GM23338 (cell line): ENCODE results near the gene TPP2. TPM values are rescaled to one million over a fixed set of nuclear protein-coding genes. Genes with fewer than 3 reads are reported as not detected.

ENCODE experiments used
- ATAC-seq: fragments of 200-7000 bp; cut with Tn5 transposase; 3 replicates; pipeline ENCODE4 v1.9.1; 2020
- DNase-seq: peaks from one replicate; pipeline ENCODE4 v3.0.0-alpha.2; 2015; ENCODE audit warnings: low spot score
- H2AFZ ChIP-seq: fragments of 200-600 bp; sonication (generic); 2 replicates; pipeline ENCODE4 v1.8.0; 2016; ENCODE audit warnings: antibody characterized with exemption, mild to moderate bottlenecking, moderate library complexity
- H3F3A ChIP-seq: fragments of 200-600 bp; sonication (generic); replicated peaks from 2 replicates; pipeline ENCODE4 v1.8.0; 2017; ENCODE audit warnings: antibody characterized with exemption, mixed run types, low read depth
- H3K27ac ChIP-seq: fragments of 200-600 bp; sonication (generic); 2 replicates; pipeline ENCODE4 v1.6.1; 2016; ENCODE audit warnings: low read depth
- H3K27me3 ChIP-seq: fragments of 200-600 bp; sonication (generic); 2 replicates; pipeline ENCODE4 v1.8.0; 2016; ENCODE audit warnings: mild to moderate bottlenecking, mixed run types, moderate library complexity; ENCODE audit not compliant: insufficient read depth
- H3K36me3 ChIP-seq: fragments of 200-600 bp; sonication (generic); 2 replicates; pipeline ENCODE4 v1.8.0; 2016; ENCODE audit warnings: mild to moderate bottlenecking; ENCODE audit not compliant: insufficient read depth
- H3K4me1 ChIP-seq: fragments of 200-600 bp; sonication (generic); 2 replicates; pipeline ENCODE4 v1.8.0; 2016; ENCODE audit warnings: mild to moderate bottlenecking, moderate library complexity; ENCODE audit not compliant: insufficient read depth
- H3K4me2 ChIP-seq: fragments of 200-600 bp; sonication (generic); 2 replicates; pipeline ENCODE4 v1.7.1; 2017; ENCODE audit warnings: mixed run types
- H3K4me3 ChIP-seq: fragments of 200-600 bp; sonication (generic); 2 replicates; pipeline ENCODE4 v1.6.1; 2016; ENCODE audit warnings: mixed run types
- H3K79me2 ChIP-seq: fragments of 200-600 bp; sonication (generic); replicated peaks from 2 replicates; pipeline ENCODE4 v1.8.0; 2017; ENCODE audit warnings: mild to moderate bottlenecking; ENCODE audit not compliant: insufficient read depth
- H3K9me2 ChIP-seq: fragments of 200-600 bp; sonication (generic); 2 replicates; pipeline ENCODE4 v1.8.0; 2017; ENCODE audit not compliant: insufficient read depth
- H4K20me1 ChIP-seq: fragments of 200-600 bp; sonication (generic); replicated peaks from 2 replicates; pipeline ENCODE4 v1.8.0; 2017; ENCODE audit warnings: mild to moderate bottlenecking; ENCODE audit not compliant: insufficient read depth
- H3K27ac Mint-ChIP-seq: 2 replicates; pipeline ENCODE4 v1.8.0; 2020; ENCODE audit warnings: inconsistent platforms, mild to moderate bottlenecking, moderate library complexity, mixed read lengths
- H3K27me3 Mint-ChIP-seq: 3 replicates; pipeline ENCODE4 v1.8.0; 2022; ENCODE audit warnings: low read depth, mild to moderate bottlenecking, moderate library complexity, mixed read lengths, inconsistent platforms; ENCODE audit not compliant: insufficient read depth, poor library complexity
- H3K36me3 Mint-ChIP-seq: 3 replicates; pipeline ENCODE4 v1.8.0; 2021; ENCODE audit warnings: low read depth, mild to moderate bottlenecking, inconsistent platforms, moderate library complexity, mixed read lengths
- H3K4me1 Mint-ChIP-seq: 3 replicates; pipeline ENCODE4 v1.8.0; 2020; ENCODE audit warnings: mild to moderate bottlenecking, inconsistent platforms, mixed read lengths
- H3K4me3 Mint-ChIP-seq: 3 replicates; pipeline ENCODE4 v1.8.0; 2021; ENCODE audit warnings: moderate library complexity, mild to moderate bottlenecking, inconsistent platforms, mixed read lengths
- H3K9me3 Mint-ChIP-seq: 3 replicates; pipeline ENCODE4 v1.8.0; 2020; ENCODE audit warnings: moderate library complexity, mild to moderate bottlenecking, inconsistent platforms, mixed read lengths
- CREB1 ChIP-seq: fragments of 250-450 bp; sonication (Bioruptor Pico); IDR thresholded peaks from 2 replicates; pipeline ENCODE4 v1.5.0; 2020; ENCODE audit warnings: low read depth, mild to moderate bottlenecking, moderate library complexity
- CTCF ChIP-seq, 2 experiments: fragments of 200-600 bp in 1 of 2; sonication (generic) in 1 of 2; conservative IDR thresholded peaks; 2 replicates each; pipeline versions ENCODE4 v1.5.1 to v1.6.1; 2016 to 2017; ENCODE audit warnings: antibody characterized with exemption in 2 of 2, low read depth in 2 of 2, mild to moderate bottlenecking in 2 of 2, moderate library complexity in 1 of 2
- ETS1 ChIP-seq: IDR thresholded peaks from 2 replicates; pipeline ENCODE4 v1.6.1; 2016; ENCODE audit warnings: antibody characterized with exemption
- EZH2 ChIP-seq: fragments of 200-600 bp; sonication (generic); IDR thresholded peaks from one replicate; pipeline ENCODE4 v1.8.0; 2017; ENCODE audit warnings: antibody characterized with exemption, mild to moderate bottlenecking, low read depth; ENCODE audit not compliant: unreplicated experiment
- EZH2phosphoT487 ChIP-seq: fragments of 200-600 bp; sonication (generic); IDR thresholded peaks from one replicate; pipeline ENCODE4 v1.8.1; 2018; ENCODE audit warnings: antibody characterized with exemption; ENCODE audit not compliant: unreplicated experiment
- JUNB ChIP-seq: IDR thresholded peaks from one replicate; pipeline ENCODE4 v1.6.1; 2016; ENCODE audit warnings: antibody characterized with exemption; ENCODE audit not compliant: unreplicated experiment
- NANOG ChIP-seq: IDR thresholded peaks from 2 replicates; pipeline ENCODE4 v1.6.1; 2016; ENCODE audit warnings: antibody characterized with exemption, borderline replicate concordance
- POLR2AphosphoS5 ChIP-seq: IDR thresholded peaks from 2 replicates; pipeline ENCODE4 v1.6.1; 2016; ENCODE audit warnings: antibody characterized with exemption, low read depth
- REST ChIP-seq: IDR thresholded peaks from one replicate; pipeline ENCODE4 v1.6.1; 2018; ENCODE audit warnings: antibody characterized with exemption; ENCODE audit not compliant: unreplicated experiment
- STAT1 ChIP-seq: IDR thresholded peaks from one replicate; pipeline ENCODE4 v1.6.1; 2016; ENCODE audit warnings: antibody characterized with exemption; ENCODE audit not compliant: unreplicated experiment
- ZNF114 ChIP-seq: fragments of 250-450 bp; sonication (Bioruptor Pico); IDR thresholded peaks from 2 replicates; pipeline ENCODE4 v1.5.0; 2020; ENCODE audit warnings: mild to moderate bottlenecking, moderate library complexity
- ZNF331 ChIP-seq: fragments of 250-450 bp; sonication (Bioruptor Pico); IDR thresholded peaks from 2 replicates; pipeline ENCODE4 v1.5.0; 2020; ENCODE audit warnings: low read depth, mild to moderate bottlenecking, moderate library complexity
- ZNF462 ChIP-seq: fragments of 250-450 bp; sonication (Bioruptor Pico); IDR thresholded peaks from 2 replicates; pipeline ENCODE4 v1.5.0; 2020; ENCODE audit warnings: mild to moderate bottlenecking, moderate library complexity
- polyA plus RNA-seq: library from polyadenylated mRNA; unstranded; fragments of >200 nt; fragmentation: Nextera tagmentation; extraction: Ambion mirVana; gene quantifications from 2 replicates; pipeline ENCODE4 v1.2.1, GENCODE V29; 2016
- total RNA-seq: library from RNA; depleted of rRNA; stranded (reverse); fragments of >200 nt; shearing (Covaris generic); gene quantifications from 2 replicates; pipeline ENCODE4 v1.2.3, GENCODE V29; 2014

TPP2 gene
- total and polyA plus RNA-seq, 2 experiments from 2014 or later, result 56.6 to 111 TPM

- H3K36me3 ChIP-seq, result peaks cover 9% of the 10 kb centered on the region; the same call in 1 of the 2 replicates
- no peak overlapping the region for H2AFZ ChIP-seq
- H4K20me1 ChIP-seq, result no peaks in the 10 kb centered on the region
- no peaks in the 10 kb centered on the region for H3K27me3 ChIP-seq
- H3K27me3 Mint-ChIP-seq, result no peaks in the 10 kb centered on the region
- TF ChIP-seq NANOG (no peak), EZH2phosphoT487 (no peak), CREB1 (CRISPR knock-in tag) (no peak), JUNB (no peak), STAT1 (no peak), CTCF (conservative IDR thresholded peaks at IDR 0.05; ENCODE audit: low read depth in 2 of 2) (no peak), ZNF331 (CRISPR knock-in tag) (no peak), EZH2 (no peak), ZNF462 (CRISPR knock-in tag) (no peak), ZNF114 (CRISPR knock-in tag) (no peak), REST (no peak), POLR2AphosphoS5 (no peak), ETS1 (no peak)
- no peak overlapping the region for H3K27ac ChIP-seq
- H3K4me3 ChIP-seq, result no peak overlapping the region
- H3K36me3 Mint-ChIP-seq, result peaks cover 15% of the 10 kb centered on the region
- 0 out of 2 replicates have a peak, but pooled peaks cover 3% of the 10 kb centered on the region for H3F3A ChIP-seq
- no peaks in the 10 kb centered on the region for H3K79me2 ChIP-seq
- ATAC-seq (no peak), DNase-seq (no peak)
- peaks cover 8% of the 10 kb centered on the region; the same call in 2 of the 3 replicates for H3K4me1 Mint-ChIP-seq
- no peak overlapping the region for H3K4me3 Mint-ChIP-seq
- H3K4me1 ChIP-seq, result peaks cover 4% of the 10 kb centered on the region; the same call in 1 of the 2 replicates
- no peak overlapping the region for H3K4me2 ChIP-seq
- no peaks in the 10 kb centered on the region; the same call in 2 of the 3 replicates for H3K9me3 Mint-ChIP-seq
- H3K9me2 ChIP-seq, result no peaks in the 10 kb centered on the region
- H3K27ac Mint-ChIP-seq, result no peak overlapping the region
Observed at GRCh38 chr13:102682211-102682610, 85.4 kb downstream of the TPP2 start.
